HCT116 (cell line): Measurements from ENCODE around the gene TBC1D32. TPM values are rescaled to one million over a fixed set of nuclear protein-coding genes. Genes with fewer than 3 reads are reported as not detected.

Source experiments
- ATAC-seq: fragments of 200-7000 bp; cut with Tn5 transposase; 2 replicates; pipeline ENCODE4 v1.9.1; 2020; ENCODE audit warnings: mild to moderate bottlenecking, moderate library complexity
- BruUV-seq: library from RNA; stranded (reverse); fragments of 400-500 nt; replicated peaks from 2 replicates; lab custom pipeline; 2021; lab: Mats Ljungman, UMichigan
- CTCF ChIA-PET: fragments of 300-600 bp; sonication (Branson Sonifier 250); formaldehyde crosslinking; loops from one replicate; lab custom pipeline; 2021; ENCODE audit warnings: antibody characterized with exemption; lab: Charles Lee
- POLR2A ChIA-PET: fragments of 300-600, 350-600 bp; sonication (Branson Sonifier 250); formaldehyde crosslinking; loops from one replicate; lab custom pipeline; 2021; ENCODE audit warnings: antibody characterized with exemption; lab: Charles Lee
- RAD21 ChIA-PET, 2 experiments: fragments of 300-600 bp; sonication (Branson Sonifier 250); formaldehyde crosslinking; loops; one replicate each; lab custom pipeline; 2023; ENCODE audit warnings: low total read pairs in 2 of 2; ENCODE audit not compliant: uncharacterized antibody in 2 of 2, unreplicated experiment in 2 of 2, low non-redundant PET in 1 of 2; lab: Charles Lee
- DNase-seq: peaks from one replicate; pipeline ENCODE4 v3.0.0-alpha.2; 2010; ENCODE audit warnings: low read depth, low spot score
- H2AFZ ChIP-seq: fragments of 200-600 bp; shearing (Covaris generic), sonication (generic); 2 replicates; pipeline ENCODE4 v1.6.1; 2017; ENCODE audit warnings: low read depth, mixed run types, mixed read lengths, antibody characterized with exemption, low read length; ENCODE audit not compliant: poor library complexity, severe bottlenecking
- H3K27ac ChIP-seq: 2 replicates; pipeline ENCODE4 v1.5.1; 2012; ENCODE audit warnings: low read depth, low read length
- H3K27me3 ChIP-seq: fragments of 200-600 bp; sonication (generic); 2 replicates; pipeline ENCODE4 v1.6.1; 2016; ENCODE audit warnings: mixed run types, low read length, mixed read lengths; ENCODE audit not compliant: insufficient read depth
- H3K36me3 ChIP-seq, 2 experiments: fragments of 200-500 bp in 1 of 2; fragments of 200-600 bp in 1 of 2; sonication (Bioruptor generic) in 1 of 2; sonication (generic) in 1 of 2; 2 replicates each; pipeline versions ENCODE4 v1.5.1 to v1.6.1; 2014 to 2016; ENCODE audit warnings: low read length in 2 of 2, inconsistent platforms in 1 of 2, mixed read lengths in 1 of 2, mixed run types in 1 of 2; ENCODE audit not compliant: insufficient read depth in 2 of 2, control insufficient read depth in 1 of 2
- H3K4me1 ChIP-seq, 2 experiments: fragments of 200-600 bp in 1 of 2; sonication (generic) in 1 of 2; 2 replicates each; pipeline versions ENCODE4 v1.5.1 to v1.6.1; 2012 to 2017; ENCODE audit warnings: low read length in 2 of 2, inconsistent platforms in 1 of 2, mild to moderate bottlenecking in 1 of 2, mixed read lengths in 1 of 2, mixed run types in 1 of 2, moderate library complexity in 1 of 2; ENCODE audit not compliant: insufficient read depth in 2 of 2, control insufficient read depth in 1 of 2
- H3K4me2 ChIP-seq: fragments of 200-600 bp; sonication (generic); 2 replicates; pipeline ENCODE4 v1.6.1; 2017; ENCODE audit warnings: mixed run types, low read length, mixed read lengths
- H3K4me3 ChIP-seq, 2 experiments: fragments of 200-600 bp in 1 of 2; sonication (generic) in 1 of 2; replicated peaks in 1 of 2; 2 replicates each; pipeline ENCODE4 v1.5.1; 2011 to 2016; ENCODE audit warnings: low read length in 2 of 2, control low read depth in 1 of 2, low read depth in 1 of 2, mild to moderate bottlenecking in 1 of 2, mixed read lengths in 1 of 2, mixed run types in 1 of 2
- H3K79me2 ChIP-seq: fragments of 200-600 bp; sonication (generic); 2 replicates; pipeline ENCODE4 v1.6.1; 2017; ENCODE audit warnings: mild to moderate bottlenecking, mixed run types, low read length, moderate library complexity, mixed read lengths; ENCODE audit not compliant: insufficient read depth
- H3K9ac ChIP-seq: fragments of 200-600 bp; sonication (generic); 2 replicates; pipeline ENCODE4 v1.6.1; 2016; ENCODE audit warnings: low read length, mixed read lengths
- H3K9me2 ChIP-seq: fragments of 200-600 bp; sonication (generic), shearing (Covaris generic); 2 replicates; pipeline ENCODE4 v1.6.1; 2017; ENCODE audit warnings: mixed run types, mild to moderate bottlenecking, moderate library complexity; ENCODE audit not compliant: insufficient read depth
- H3K9me3 ChIP-seq, 2 experiments: fragments of 200-500 bp in 1 of 2; fragments of 200-600 bp in 1 of 2; sonication (Bioruptor generic) in 1 of 2; sonication (generic) in 1 of 2; 2 replicates each; pipeline ENCODE4 v1.6.1; 2014 to 2017; ENCODE audit warnings: low read length in 2 of 2, mixed read lengths in 2 of 2, inconsistent platforms in 1 of 2, low read depth in 1 of 2, mild to moderate bottlenecking in 1 of 2, mixed run types in 1 of 2, moderate library complexity in 1 of 2; ENCODE audit not compliant: control insufficient read depth in 1 of 2, insufficient read depth in 1 of 2
- H4K20me1 ChIP-seq: fragments of 200-600 bp; sonication (generic), shearing (Covaris generic); 2 replicates; pipeline ENCODE4 v1.6.1; 2017; ENCODE audit warnings: mixed run types, mild to moderate bottlenecking, moderate library complexity; ENCODE audit not compliant: insufficient read depth
- CTCF ChIP-seq, 3 experiments: fragments of 200-600 bp in 1 of 3; sonication (generic) in 1 of 3; IDR thresholded peaks in 2 of 3; conservative IDR thresholded peaks in 1 of 3; 2 replicates each; pipeline ENCODE4 v1.5.1; 2012 to 2017; ENCODE audit warnings: low read depth in 2 of 3, low read length in 2 of 3, antibody characterized with exemption in 1 of 3, borderline replicate concordance in 1 of 3, control low read depth in 1 of 3, mild to moderate bottlenecking in 1 of 3, mixed read lengths in 1 of 3, mixed run types in 1 of 3, moderate library complexity in 1 of 3; ENCODE audit not compliant: insufficient read depth in 1 of 3
- EZH2phosphoT487 ChIP-seq: fragments of 200-600 bp; IDR thresholded peaks from 2 replicates; pipeline ENCODE4 v1.6.1; 2018; ENCODE audit warnings: antibody characterized with exemption, borderline replicate concordance
- MAX ChIP-seq: IDR thresholded peaks from 2 replicates; pipeline ENCODE4 v1.6.1; 2012
- POLR2AphosphoS5 ChIP-seq: IDR thresholded peaks from 2 replicates; pipeline ENCODE4 v1.6.1; 2011; ENCODE audit warnings: mild to moderate bottlenecking, low read depth, low read length, moderate library complexity
- REST ChIP-seq: IDR thresholded peaks from 2 replicates; pipeline ENCODE4 v1.6.1; 2012; ENCODE audit warnings: low read depth
- SRF ChIP-seq: IDR thresholded peaks from 2 replicates; pipeline ENCODE4 v1.6.1; 2012; ENCODE audit warnings: low read depth
- ZBTB33 ChIP-seq: IDR thresholded peaks from 2 replicates; pipeline ENCODE4 v1.6.1; 2011; ENCODE audit warnings: mild to moderate bottlenecking, low read length, moderate library complexity; ENCODE audit not compliant: insufficient replicate concordance; ENCODE audit errors: extremely low read depth
- intact Hi-C: fragments of 100-400 bp; cut with micrococcal nuclease; formaldehyde crosslinking; loops from 2 replicates; pipeline ENCODE4 v1.10.0; 2022
- total RNA-seq: library from RNA; stranded (reverse); gene quantifications from one replicate; pipeline ENCODE4 v1.2.1, GENCODE V29; 2021; ENCODE audit not compliant: unreplicated experiment

The TBC1D32 gene
- total RNA-seq, 1 experiment from 2014 or later, result 13.8 TPM

DNA sequence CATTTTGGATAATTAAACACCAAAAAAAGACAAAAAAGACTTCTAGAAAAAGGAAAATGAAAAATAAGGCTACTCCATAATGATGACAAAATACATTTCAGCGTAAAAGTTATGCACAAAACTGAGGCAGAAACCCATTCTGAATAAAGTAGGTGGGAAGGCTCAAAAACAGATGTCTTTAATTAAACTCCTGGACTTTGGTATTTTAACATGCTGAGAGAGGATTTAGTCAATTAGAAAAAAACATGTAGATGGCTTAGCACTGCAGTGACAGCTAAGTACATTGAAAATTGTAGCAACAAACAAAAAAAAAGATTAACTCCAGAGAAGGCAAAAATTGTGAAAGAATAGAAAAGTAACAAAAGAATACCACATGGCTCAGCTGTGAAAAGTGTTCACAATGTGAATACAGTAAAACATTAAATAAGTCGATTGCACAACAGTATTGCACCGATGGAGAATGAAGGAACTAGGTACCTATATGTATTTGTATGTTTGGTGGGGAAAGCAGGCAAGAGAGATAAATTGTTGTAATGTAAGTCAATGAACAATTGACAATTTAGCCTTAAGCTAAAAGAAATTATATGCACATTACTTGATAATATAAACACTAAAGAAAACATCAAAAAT lies 59.5 kb downstream of the TBC1D32 start (continued):
- TF ChIP-seq ZBTB33, result no peak
- no peak for TF ChIP-seq MAX

GRCh38 chr6:121263742-121264141 lies 70.5 kb downstream of the TBC1D32 start:
- intact Hi-C loops, result loop anchor here (5.0 kb wide), 1 partner anchor 1246 kb away; no protein-coding TSS in a partner anchor
- H3K27ac ChIP-seq, result no peak overlapping the region
- no peaks in the 10 kb centered on the region for H3K79me2 ChIP-seq
- H3K9me3 ChIP-seq, result no peaks in the 10 kb centered on the region
- H3K36me3 ChIP-seq, result no peaks in the 10 kb centered on the region
- no peak for TF ChIP-seq SRF
- no peak for TF ChIP-seq CTCF (IDR thresholded peaks at IDR 0.05 in 2 of 3, conservative IDR thresholded peaks at IDR 0.05 in 1 of 3; ENCODE audit: borderline replicate concordance in 1 of 3, insufficient read depth in 1 of 3, low read depth in 2 of 3, low read length in 2 of 3)
- no peak for TF ChIP-seq REST
- TF ChIP-seq POLR2AphosphoS5, result no peak
- TF ChIP-seq EZH2phosphoT487, result no peak
- H3K9ac ChIP-seq, result no peak overlapping the region
- DNase-seq, result no peak
- no peak overlapping the region for H2AFZ ChIP-seq
- POLR2A ChIA-PET, result no interaction called here
- no peaks in the 10 kb centered on the region for H3K4me1 ChIP-seq
- no peak overlapping the region for H3K4me2 ChIP-seq
- RAD21 ChIA-PET, result no interaction called here
- H3K27me3 ChIP-seq, result no peaks in the 10 kb centered on the region
- no peak overlapping the region for H3K4me3 ChIP-seq
- no peaks in the 10 kb centered on the region for H4K20me1 ChIP-seq
- no TSS peak for BruUV-seq
- CTCF ChIA-PET, result no interaction called here
- no peaks in the 10 kb centered on the region for H3K9me2 ChIP-seq
- ATAC-seq, result no peak
